ENCODE measurements around the gene SUN3.

Gene SUN3, protein sequence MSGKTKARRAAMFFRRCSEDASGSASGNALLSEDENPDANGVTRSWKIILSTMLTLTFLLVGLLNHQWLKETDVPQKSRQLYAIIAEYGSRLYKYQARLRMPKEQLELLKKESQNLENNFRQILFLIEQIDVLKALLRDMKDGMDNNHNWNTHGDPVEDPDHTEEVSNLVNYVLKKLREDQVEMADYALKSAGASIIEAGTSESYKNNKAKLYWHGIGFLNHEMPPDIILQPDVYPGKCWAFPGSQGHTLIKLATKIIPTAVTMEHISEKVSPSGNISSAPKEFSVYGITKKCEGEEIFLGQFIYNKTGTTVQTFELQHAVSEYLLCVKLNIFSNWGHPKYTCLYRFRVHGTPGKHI

DNA sequence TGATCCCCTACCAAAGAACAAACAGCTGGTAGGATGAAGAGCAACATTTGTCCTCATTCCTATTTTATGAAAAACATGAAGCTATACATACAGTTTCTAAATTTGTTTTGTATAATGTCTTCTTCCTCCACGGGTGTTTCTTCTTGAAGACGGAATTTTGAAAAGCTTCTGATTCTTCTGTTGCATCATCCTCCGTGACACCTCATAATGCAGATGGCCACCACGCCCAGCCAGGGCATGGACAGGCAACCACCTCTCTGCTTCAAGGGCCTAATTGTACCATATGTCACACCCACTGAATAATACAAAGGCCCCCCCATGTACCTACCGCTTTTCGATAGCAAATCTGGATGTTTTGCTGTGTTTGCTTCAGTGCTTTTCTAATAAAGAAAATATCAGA, at the start of gene SUN3:
TSS of gene SUN3 (minus strand) at position 170 of the 400 bp plus-strand sequence. CDS start at position 1, 169 bp downstream.
- no peak for DNase-seq (ENCODE audit: low read depth in 2 of 2)

DNA sequence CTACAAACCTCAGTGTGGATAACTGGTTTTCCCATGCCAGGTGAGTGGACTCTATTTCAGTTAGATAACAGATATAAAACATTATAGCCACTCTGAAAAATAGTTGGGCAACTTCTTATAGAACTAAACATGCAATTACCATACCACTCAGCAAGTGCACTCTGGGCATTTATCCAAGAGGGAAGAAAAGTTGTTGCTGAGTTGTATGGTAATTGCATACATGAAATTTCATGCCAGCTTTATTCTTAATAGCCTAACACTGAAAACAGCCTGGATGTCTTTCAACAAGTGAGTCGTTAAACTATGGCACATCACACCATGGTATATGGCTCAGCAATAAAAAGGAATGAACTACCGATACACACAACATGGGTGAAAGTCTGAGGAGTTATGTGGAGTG, 49.6 kb upstream of the SUN3 start:
- no peak for DNase-seq (ENCODE audit: low read depth in 2 of 2)

DNA sequence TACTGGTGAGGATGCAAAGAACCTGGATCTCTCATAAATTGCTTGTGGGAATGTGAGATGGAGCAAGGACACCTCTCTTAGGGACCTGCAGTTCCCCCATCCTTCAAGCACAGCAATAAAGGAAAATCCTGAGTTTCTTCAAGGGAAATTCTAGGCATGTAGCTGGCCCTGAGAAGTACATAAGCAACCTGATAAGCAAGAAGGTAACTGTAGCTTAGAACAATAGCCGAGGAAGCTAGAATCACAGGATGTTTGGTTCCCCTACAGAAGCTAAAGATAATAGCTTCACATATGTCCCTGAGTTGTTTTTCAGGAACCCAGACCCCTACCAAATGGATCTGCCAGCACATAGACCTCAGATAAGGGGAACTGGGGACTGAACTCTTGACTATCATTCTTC, 48.5 kb upstream of the SUN3 start:
- DNase-seq (ENCODE audit: low read depth in 2 of 2) = no peak

DNA sequence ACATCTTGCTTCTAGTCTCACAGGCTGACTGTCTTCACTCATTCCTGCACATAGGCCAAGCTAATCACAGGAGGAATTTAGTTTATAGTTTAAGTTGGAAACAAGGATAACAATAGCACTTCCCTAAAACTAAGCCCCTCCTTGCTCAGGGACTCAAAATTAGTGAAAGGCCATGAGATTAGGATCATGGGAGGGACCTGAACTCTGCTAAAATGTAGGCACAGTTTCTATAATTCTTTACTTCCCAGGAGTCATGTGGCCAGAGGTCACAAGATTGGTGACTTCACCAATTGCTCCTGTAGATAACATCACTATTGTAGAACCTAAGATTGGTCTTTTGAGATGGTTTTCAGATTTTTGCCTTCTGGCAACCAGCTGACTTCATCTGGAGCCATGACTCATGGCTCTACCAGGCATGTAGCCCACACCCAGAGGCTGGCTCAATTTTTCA, 45.3 kb upstream of the SUN3 start:
- no peak for DNase-seq (ENCODE audit: low read depth in 2 of 2)

DNA sequence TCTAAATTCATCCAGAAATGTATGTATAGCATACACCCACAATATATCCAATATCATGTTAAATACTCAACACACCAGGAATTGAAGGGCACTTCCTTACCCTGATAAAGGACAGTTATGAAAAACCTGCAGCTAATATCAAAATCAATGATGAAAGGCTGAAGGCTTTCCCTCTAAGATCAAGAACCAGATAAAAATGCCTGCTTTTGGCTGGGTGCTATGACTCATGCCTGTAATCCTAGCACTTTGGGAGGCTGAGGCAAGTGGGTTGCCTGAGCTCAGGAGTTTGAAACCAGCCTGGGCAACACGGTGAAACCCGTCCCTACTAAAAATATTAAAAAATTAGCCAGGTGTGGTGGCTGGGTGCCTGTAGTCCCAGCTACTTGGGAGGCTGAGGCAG, 38.6 kb upstream of the SUN3 start:
- no peak for DNase-seq (ENCODE audit: low read depth in 2 of 2)

DNA sequence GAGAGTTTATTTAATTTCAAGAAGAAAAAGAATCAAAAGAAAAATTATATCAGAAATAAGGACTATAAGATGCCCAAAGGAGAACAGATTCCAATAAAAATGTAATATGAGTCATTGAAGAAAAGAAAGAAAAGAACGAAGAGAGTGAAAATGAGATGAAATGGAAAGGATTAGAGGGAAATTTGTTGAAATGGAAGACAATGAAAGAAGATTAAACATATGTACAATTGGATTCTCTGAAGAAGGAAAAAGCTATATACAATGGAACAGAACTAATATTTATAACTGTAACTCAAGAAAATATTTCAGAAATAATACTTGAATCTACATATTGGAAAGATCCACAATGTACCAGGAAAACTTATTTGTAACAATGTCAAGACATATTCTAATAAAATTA, 35.1 kb upstream of the SUN3 start:
- no peak for DNase-seq (ENCODE audit: low read depth in 2 of 2)

DNA sequence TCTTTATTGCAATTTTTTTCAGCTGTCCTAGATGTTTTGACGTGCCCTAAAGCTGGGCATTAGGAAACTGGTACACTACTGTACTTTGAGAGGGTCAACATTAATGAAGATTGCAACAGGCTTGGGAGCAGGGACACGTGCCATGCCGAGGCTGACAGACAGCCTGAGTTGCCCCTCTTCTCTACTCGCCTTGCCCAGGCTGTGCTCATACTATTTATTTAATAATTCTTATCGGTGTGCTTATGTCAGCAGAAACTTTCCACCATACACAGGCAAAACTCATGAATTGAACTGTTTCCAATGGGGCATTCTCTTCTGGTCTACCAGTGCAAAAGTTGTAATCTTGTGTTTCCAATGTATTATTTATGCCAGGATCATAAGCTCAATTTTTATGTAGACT, 30.8 kb upstream of the SUN3 start:
- no peak for DNase-seq (ENCODE audit: low read depth in 2 of 2)

DNA sequence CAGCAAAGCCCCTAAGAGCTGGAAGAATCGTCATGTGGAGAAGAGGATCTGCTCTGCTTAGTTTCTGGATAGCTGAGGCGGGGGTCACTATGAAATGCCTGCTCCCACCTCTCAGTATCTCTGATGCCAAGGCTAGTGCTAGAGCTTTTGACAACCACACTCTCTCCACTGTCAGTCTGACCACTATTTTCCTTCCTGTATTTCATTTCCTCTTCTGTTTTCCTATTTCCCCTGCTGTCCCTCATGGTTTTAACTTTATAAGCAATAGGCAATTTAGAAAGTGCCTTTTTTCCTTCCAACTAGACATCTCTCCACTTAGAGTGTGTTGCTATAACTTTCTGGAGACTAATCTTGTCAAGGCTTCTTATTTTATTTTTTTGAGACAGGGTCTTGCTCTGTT, 30.1 kb upstream of the SUN3 start:
- no peak for DNase-seq (ENCODE audit: low read depth in 2 of 2)

DNA sequence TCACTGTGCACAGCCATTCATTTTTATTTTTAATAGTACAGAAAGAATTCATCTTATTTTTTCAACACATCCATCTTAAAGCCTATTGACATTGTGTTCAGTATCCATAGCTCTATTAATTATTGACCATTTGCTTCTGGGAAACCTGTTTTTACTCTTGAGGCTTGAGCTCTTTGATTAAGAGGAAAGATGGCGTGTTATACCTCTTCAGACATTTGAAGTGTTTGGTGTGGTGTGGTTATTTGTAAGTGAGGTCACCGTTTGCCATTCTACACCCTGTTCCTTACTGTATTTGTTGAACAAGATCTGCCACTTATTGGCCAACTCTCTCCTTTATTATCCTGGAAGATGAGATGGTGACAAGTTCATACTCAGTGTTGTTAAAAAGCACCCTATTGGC, 24.8 kb upstream of the SUN3 start:
- no peak for DNase-seq (ENCODE audit: low read depth in 2 of 2)

DNA sequence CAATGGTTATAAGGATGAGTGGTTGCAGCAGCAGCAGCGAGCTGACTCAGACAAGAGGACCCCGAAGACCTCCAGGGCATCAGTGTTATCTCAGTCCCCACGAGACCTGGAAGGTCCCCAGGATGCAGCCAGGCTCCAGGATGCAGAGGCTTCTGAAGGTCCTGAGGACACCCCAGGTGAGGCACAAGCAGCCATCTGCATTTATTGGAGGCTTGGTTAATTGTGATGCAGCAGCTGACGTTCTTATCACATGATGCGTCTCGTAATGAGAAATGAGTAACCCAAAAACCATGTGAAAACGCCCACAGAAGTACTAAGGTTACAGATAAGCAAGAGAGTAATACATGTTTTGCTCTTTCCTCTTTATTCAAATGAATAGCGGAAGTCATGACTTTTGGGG, 23.8 kb upstream of the SUN3 start:
- DNase-seq (ENCODE audit: low read depth in 2 of 2) = no peak

DNA sequence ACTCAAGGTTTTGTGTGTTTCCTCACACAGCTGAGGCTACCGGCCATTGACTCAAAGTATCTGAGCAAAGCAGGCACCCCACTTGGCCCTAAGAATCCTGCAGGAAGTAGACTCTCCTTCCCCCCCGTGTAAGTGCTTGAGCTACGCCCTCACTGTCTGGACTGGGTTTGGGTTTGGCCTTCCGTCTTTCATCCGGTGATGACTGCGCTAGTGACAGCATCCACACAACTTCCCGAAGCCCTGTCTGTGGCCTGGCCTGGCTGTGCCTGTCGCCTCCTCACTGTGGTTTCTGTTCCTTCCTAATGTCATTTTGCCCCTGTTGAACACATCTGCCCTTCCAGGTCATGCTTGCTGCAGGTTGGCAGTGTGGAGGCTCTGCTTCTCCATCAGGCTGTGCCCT, 20.9 kb upstream of the SUN3 start:
- DNase-seq (ENCODE audit: low read depth in 2 of 2) = no peak

DNA sequence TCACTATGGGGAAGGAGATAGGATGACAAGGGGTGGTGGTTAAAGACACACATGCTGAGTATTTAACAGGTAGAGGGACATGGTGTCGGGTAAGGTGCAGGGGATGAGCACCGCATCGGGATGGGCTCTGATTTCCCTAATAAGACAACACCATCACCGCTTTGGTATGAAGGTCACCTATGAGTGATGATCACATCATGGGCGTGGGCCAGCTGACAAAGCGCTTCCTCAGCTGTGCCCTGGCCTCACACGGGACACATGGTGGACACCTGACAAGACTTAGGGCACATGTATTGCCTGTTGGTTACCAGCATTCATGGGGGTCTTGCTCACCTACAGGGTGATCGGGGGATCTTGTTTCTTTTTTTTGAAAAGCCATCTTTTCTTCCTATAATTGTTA, 19.2 kb upstream of the SUN3 start:
- DNase-seq (ENCODE audit: low read depth in 2 of 2) = no peak

DNA sequence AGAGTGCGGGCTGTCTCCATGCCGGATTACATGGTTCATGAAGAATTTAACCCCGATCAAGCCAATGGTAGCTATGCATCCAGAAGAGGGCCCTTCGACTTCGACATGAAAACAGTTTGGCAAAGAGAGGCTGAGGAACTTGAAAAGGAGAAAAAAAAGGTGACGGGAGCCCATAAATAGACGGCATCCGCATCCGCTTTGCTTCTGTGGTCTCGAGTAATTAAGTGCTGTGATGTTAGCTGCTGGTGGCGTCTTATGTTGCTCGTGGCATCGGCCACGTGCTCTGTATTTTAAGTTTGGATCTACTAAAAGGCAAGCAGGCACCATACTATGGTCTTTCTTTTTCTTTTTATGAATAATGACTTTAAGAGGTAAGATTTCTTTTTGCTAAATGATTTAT, 17.6 kb upstream of the SUN3 start:
- no peak for DNase-seq (ENCODE audit: low read depth in 2 of 2)

DNA sequence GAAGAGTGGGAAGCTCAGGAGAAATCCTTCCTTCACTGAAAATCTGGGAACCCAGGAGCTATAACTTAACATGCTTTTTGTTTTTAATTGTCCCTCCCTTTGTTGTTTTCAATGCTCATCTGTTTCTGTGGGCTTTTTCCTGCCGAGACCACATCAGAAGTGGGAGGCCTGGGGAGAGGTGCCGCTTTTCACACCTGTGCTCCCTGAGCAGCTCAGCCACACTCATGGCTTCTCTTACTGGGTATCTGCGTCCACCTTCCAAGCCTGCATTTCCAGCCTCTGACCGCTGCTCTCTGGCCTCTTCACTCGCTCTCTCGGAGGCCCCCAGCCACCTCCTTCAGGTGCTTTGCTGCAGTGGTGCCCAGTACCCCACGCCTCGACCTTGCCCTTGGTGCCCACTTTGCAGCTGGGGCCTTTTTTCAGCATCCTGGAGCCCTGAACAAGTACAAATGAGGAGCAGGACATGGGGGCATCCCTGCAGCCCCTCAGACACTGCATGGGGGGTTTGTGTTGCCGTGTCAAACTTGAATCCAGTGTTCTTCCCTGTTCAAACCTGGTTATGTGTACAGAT, 16.4 kb upstream of the SUN3 start:
- DNase-seq (ENCODE audit: low read depth in 2 of 2) = no peak

DNA sequence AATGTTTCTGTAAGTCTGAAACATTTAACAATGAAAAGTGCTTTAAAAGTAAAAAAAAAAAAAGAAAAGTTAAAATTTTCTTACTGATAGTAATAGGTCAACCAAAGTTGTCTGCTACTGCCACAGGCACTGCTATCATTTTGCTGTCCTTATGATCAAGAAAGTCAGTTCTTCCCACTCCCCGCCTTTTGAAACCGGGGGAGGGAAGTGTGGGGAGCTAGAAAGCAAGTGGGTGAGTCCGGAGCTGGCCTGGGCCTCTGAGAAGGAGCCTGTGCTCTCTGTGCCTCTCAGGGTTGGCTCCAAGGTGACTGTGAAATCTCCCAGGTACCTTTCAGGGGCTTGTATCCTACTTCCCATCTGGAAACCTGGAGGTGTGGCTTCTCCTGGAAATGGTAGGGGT, 13.7 kb upstream of the SUN3 start:
- no peak for DNase-seq (ENCODE audit: low read depth in 2 of 2)

DNA sequence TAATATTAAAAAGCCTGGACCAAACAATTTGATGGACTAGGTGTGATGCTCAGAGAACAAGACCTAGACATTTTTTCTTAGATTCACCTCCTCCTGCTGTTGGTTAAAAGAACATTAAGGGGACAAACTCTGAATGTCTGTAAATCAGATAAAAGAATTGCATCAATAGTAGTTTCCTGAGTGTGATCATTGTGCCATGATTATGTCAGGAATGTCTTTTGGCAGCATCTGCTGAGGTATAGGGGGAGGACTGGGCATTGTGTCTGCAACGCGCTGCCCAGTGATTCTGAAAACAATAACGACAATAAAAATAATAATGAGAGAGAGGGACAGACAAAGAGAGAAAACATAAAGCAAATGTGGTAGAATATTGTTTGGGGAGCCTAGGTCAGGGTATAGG, 13.3 kb upstream of the SUN3 start:
- DNase-seq (ENCODE audit: low read depth in 2 of 2) = no peak

DNA sequence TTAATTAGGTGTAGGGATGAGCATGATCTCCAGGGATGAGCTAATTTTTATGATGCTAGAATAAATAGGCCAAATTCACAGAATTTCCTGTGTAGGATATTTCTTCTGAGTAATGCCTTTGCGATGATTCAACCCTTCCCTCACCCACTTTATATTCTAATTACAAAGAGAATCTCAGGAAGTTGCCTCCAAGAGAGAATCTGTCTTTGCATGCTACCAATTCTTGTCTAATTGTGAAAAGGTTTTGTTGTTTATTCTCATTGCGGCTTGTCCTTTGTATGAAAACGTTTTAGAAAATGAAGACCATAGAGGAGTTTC, 12.7 kb upstream of the SUN3 start:
- no peak for DNase-seq (ENCODE audit: low read depth in 2 of 2)

DNA sequence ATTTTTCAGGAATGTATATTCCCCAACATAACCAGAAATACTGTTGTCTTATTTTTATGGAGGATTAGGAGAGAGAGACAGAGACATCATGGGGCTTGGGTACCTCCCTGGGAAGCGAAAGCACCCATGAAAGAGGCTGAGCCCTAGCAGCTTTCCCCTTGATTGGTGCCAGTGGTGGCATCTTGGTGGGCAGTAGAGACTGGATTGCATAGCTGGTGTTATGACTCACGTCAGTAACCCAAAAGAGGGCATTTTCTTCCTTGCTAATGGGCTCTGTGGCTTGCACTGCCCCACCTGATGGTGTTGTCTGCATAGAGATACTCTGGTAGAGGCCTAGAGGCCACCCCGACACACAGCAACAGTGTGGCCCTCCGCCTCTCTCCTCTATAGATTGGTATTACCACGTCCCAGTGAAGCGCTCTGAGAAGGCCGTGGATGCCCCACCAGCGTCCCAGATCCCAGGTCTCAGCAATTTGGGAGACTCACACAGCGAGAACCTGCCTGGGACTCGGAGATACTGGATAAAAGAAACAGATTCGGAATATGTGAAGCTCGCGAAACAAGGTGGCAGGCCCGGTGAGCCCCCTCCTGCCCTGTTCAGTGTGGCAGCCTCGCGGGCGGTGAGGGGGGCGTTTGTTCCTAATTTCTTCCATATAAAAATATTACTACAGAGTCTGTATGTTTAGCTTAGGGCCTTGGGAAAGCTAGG, 12.2 kb upstream of the SUN3 start:
- DNase-seq (ENCODE audit: low read depth in 2 of 2) = no peak

DNA sequence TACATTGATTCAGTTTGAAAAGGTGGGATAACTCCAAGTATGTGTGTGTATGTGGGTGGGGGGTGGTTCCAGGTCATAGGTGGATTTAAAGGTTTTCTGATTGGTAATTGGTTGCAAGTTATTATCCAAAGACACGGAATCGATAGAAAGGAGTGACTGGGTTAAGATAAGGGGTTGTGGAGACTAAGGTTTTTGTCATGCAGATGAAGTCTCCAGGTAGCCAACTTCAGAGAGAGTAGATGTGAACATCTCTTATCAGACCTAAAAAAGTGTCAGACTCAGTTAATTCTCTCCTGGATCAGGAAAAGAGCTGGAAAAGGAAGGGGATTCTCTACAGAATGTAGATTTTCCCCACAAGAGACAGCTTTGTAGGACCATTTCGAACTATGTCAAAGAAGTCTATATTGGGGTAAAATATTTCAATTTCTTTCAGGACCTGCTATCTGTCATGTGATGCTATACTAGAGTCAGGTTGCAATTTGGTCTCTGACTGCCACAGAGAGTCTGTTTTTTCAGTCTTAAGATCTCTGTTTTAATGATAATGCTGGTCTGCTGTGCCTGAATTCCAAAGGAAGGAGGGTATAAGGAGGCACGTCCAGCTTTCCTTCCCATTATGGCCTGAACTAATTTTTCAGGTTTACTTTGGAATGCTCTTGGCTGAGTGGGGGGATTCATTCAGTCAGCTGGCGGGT, 10.1 kb upstream of the SUN3 start:
- no peak for DNase-seq (ENCODE audit: low read depth in 2 of 2)

DNA sequence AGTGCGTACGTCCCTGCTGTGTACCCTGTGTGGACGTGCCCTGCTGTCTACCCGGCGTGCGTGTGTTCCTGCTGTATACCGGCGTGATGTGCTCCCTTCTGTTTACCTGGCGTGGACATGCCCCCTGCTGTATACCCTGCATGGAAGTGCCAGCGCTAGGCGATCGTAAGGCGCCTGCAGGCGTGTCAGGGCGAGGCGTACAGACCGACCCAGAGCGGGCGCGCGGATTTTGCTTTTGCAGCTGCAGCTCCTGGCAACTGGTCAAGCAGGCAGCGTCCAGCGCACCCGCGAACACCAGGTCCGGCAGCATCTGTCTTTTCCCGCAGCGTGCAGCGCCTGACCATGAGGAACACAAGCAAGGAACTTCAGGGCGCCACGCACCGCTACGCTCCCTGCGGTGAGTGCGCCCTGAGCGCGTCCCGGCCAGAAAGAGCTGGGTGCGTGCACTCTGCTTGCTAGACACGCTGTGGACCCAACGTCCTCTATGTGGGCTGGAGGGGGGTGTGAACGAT, 7.1 kb upstream of the SUN3 start:
- no peak for DNase-seq (ENCODE audit: low read depth in 2 of 2)

DNA sequence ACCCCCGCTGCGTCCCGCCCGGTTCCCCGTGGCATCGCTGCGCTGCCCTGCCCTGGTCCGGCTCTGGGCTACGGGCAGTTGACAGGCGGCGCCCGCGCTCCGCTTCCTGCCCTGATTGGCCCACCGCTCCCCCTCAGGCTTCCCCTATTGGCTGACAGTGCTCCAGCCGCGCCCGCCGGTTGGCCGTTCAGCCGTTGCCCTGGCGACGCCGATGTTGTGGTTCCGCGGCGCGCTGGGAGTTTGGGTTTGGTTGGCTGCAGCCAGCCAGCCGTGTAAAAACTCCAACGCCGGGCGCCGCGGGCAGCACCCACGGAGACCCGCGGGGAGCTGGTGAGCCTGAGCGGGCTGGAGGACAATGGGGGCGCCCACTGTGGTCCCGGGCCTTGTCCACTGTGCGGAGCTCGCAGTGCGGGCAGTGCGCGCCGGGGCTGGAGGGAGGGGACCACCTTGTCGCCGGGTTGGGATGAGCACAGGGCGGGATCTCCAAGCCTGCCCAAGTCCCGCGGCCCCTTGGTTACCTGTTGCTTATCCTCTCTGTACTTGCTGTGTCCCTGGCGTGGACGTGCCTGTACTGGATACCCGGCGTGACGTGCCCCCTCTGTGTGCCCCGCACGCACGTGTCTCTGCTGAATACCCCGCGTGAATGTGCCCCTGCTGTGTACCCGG, 6.5 kb upstream of the SUN3 start, which contains the start of gene C7orf57:
TSS of gene C7orf57 (plus strand) at position 243 of the 666 bp plus-strand sequence. CDS start 766 bp downstream, outside the sequence.
- DNase-seq (ENCODE audit: low read depth in 2 of 2) = peak; percentile 72 to 82

DNA sequence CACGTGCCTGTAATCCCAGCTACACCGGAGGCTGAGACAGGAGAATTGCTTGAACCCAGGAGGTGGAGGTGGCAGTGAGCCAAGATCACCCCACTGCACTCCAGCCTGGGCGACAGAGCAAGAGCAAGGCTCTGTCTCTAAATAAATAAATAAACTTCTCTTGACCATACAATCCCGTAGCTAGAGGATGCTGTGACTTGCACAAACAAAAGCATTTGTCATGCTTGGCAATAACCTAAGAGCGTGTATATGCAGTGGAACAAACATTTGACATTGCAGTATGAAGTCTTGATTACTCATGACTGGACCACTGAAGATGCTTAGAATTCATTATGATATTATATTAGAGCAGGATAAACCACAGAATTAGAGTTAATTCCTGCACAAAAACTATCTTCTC, 5.0 kb upstream of the SUN3 start:
- DNase-seq (ENCODE audit: low read depth in 2 of 2) = no peak

Data from stimulated activated CD4-positive, alpha-beta T cell treated with anti-CD3 and anti-CD28 coated beads, Interleukin-12 subunit alpha, Interleukin-12 subunit beta, amount 100 ng/mL, for 24 hours (primary cell).